Measurements from ENCODE around the gene DPY19L3. TPM values are rescaled to one million over a fixed set of nuclear protein-coding genes. Genes with fewer than 3 reads are reported as not detected.

DPY19L3 gene
- total RNA-seq, 6 donors from 2014 or later = 27.3 to 76.5 (median 29.5) TPM

DNA sequence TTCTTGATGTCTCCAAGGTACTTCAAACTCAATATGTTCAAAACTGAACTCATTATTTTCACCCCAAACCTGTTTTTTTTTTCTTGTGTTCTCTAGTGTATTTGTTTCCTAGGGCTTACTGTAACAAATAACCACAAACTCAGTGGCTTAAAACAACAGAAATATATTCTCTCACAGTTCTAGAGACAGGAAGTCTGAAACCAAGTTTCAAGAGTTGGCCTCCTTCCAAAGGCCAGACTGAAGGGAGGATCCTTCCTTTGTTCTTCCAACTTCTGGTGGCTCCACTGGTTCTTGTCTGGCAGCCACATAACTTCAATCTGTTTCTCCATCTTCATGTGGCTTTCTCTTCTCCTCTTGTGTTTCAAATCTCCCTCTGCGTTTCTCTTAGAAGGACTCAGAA is 113.5 kb downstream of the DPY19L3 start:
- DNase-seq (no peak), ATAC-seq (ENCODE audit: low FRiP score in 2 of 2) (no peak)
- H3K4me3 ChIP-seq = no peak overlapping the region
- 0 to 35% methylated on average over 1 of the region's 1 CpG for WGBS, 2 donors
- no peak overlapping the region for H3K27ac ChIP-seq
- TF ChIP-seq CTCF (IDR thresholded peaks at IDR 0.05) = no peak
- TF ChIP-seq POLR2A (IDR thresholded peaks at IDR 0.05) = no peak
- TF ChIP-seq EP300 (IDR thresholded peaks at IDR 0.05) = no peak
- no peak for TF ChIP-seq POLR2AphosphoS5 (IDR thresholded peaks at IDR 0.05)
- no peaks in the 10 kb centered on the region for H3K4me1 ChIP-seq
- no peaks in the 10 kb centered on the region for H3K9me3 ChIP-seq
- H3K27me3 ChIP-seq = no peaks in the 10 kb centered on the region
- no peaks in the 10 kb centered on the region for H3K36me3 ChIP-seq

GRCh38 chr19:32522967-32523366 is 117.4 kb downstream of the DPY19L3 start:
- TF ChIP-seq POLR2A (IDR thresholded peaks at IDR 0.05) = no peak
- TF ChIP-seq CTCF (IDR thresholded peaks at IDR 0.05) = no peak
- TF ChIP-seq EP300 (IDR thresholded peaks at IDR 0.05) = no peak
- no peak for TF ChIP-seq POLR2AphosphoS5 (IDR thresholded peaks at IDR 0.05)
- DNase-seq = no peak
- Histone ChIP-seq H3K9me3 (no peaks in the 10 kb centered on the region), H3K4me3 (no peak overlapping the region), H3K27me3 (no peaks in the 10 kb centered on the region), H3K27ac (no peak overlapping the region), H3K36me3 (no peaks in the 10 kb centered on the region), H3K4me1 (no peaks in the 10 kb centered on the region)
- WGBS, 2 donors = 79 to 87% methylated on average over 9 of the region's 9 CpGs
- no peak for ATAC-seq (ENCODE audit: low FRiP score in 2 of 2)

DNA sequence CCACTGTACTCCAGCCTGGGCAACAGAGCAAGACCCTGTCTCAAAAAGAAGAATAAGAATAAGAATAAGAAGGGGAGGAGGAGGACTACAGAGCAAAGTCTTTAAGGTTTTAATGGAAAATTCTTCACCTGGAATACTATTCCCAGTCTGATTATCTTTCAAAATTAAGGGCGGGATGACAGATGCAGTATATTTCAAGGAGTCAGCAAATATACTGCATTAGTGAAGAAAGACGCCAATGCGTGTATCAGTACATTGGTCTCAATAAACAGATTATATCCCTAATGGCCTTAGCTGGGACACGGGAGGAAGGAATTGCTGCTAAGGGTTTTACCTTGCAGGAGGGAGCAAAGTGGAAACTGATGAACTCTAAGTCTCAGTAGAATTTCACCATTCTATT is 121.3 kb downstream of the DPY19L3 start:
- Histone ChIP-seq H3K9me3 (peaks cover 5 to 15% (median 8%) of the 10 kb centered on the region in 4 donors), H3K4me3 (no peak overlapping the region), H3K4me1 (no peaks in the 10 kb centered on the region), H3K27me3 (no peaks in the 10 kb centered on the region), H3K36me3 (no peaks in the 10 kb centered on the region), H3K27ac (no peak overlapping the region)
- TF ChIP-seq POLR2AphosphoS5 (IDR thresholded peaks at IDR 0.05) (no peak), EP300 (IDR thresholded peaks at IDR 0.05) (no peak), POLR2A (IDR thresholded peaks at IDR 0.05) (no peak), CTCF (IDR thresholded peaks at IDR 0.05) (no peak)
- ATAC-seq (ENCODE audit: low FRiP score in 2 of 2) (no peak), DNase-seq (no peak)
- WGBS, 2 donors = 93 to 96% methylated on average over 4 of the region's 4 CpGs

DNA sequence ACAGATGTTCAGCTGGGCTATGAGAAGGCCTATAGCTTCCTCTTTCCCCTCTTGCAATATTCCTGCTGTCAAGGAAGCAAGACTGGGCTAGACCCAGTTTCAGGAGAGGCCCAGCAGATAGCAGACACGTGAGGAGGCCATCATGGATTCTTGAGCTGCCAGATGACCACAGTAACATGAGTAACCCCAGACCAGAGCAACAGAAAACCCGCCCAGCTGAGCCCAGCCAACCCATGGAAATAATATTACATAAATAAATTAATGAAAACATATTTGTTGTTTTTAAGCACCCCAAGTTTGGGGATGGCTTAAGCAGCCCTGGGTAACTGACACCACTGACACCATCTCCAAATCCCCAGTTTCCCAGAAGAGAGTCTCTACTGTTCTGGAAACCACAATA is 125.2 kb downstream of the DPY19L3 start:
- no peak overlapping the region for H3K27ac ChIP-seq
- H3K27me3 ChIP-seq = no peaks in the 10 kb centered on the region
- H3K36me3 ChIP-seq = no peaks in the 10 kb centered on the region
- H3K9me3 ChIP-seq = peaks cover 5 to 20% (median 8%) of the 10 kb centered on the region in 4 donors
- ATAC-seq (ENCODE audit: low FRiP score in 2 of 2) = no peak
- no peak overlapping the region for H3K4me3 ChIP-seq
- H3K4me1 ChIP-seq = no peaks in the 10 kb centered on the region
- TF ChIP-seq POLR2AphosphoS5 (IDR thresholded peaks at IDR 0.05) (no peak), POLR2A (IDR thresholded peaks at IDR 0.05) (no peak), CTCF (IDR thresholded peaks at IDR 0.05) (no peak), EP300 (IDR thresholded peaks at IDR 0.05) (no peak)
- DNase-seq = no peak
- WGBS, 2 donors = 67% methylated on average over 2 of the region's 2 CpGs

DNA sequence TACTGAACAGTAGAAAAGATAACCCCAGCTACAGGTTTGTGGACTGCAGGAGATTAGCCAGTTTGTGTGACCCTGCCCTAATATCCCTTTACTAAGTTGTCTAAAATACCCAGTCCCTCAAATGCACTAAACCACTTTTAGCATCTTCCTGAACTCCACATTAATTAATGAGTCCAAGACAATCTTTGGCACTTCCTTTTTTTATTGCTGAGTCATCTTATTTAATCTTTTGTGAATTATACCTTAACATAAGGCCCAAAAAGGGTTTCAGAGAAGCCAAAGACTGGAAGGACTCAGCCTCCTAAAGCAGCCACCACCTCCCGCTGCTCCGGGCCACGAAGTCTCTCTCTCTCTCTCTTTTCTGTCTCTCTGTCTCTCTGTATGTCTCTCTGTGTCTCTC is 126.7 kb downstream of the DPY19L3 start:
- H3K4me1 ChIP-seq = no peaks in the 10 kb centered on the region
- no peak overlapping the region for H3K4me3 ChIP-seq
- no peaks in the 10 kb centered on the region for H3K36me3 ChIP-seq
- WGBS, 2 donors = 75 to 88% methylated on average over 3 of the region's 3 CpGs
- H3K27ac ChIP-seq = no peak overlapping the region
- H3K9me3 ChIP-seq = peaks cover 5 to 20% (median 8%) of the 10 kb centered on the region in 4 donors
- TF ChIP-seq POLR2A (IDR thresholded peaks at IDR 0.05) (no peak), EP300 (IDR thresholded peaks at IDR 0.05) (no peak), CTCF (IDR thresholded peaks at IDR 0.05) (no peak), POLR2AphosphoS5 (IDR thresholded peaks at IDR 0.05) (no peak)
- H3K27me3 ChIP-seq = no peaks in the 10 kb centered on the region
- ATAC-seq (ENCODE audit: low FRiP score in 2 of 2) (no peak), DNase-seq (no peak)

All from upper lobe of left lung (tissue), 6 donors.